ENCODE results near the gene DAB2IP.

Gene DAB2IP

DNA sequence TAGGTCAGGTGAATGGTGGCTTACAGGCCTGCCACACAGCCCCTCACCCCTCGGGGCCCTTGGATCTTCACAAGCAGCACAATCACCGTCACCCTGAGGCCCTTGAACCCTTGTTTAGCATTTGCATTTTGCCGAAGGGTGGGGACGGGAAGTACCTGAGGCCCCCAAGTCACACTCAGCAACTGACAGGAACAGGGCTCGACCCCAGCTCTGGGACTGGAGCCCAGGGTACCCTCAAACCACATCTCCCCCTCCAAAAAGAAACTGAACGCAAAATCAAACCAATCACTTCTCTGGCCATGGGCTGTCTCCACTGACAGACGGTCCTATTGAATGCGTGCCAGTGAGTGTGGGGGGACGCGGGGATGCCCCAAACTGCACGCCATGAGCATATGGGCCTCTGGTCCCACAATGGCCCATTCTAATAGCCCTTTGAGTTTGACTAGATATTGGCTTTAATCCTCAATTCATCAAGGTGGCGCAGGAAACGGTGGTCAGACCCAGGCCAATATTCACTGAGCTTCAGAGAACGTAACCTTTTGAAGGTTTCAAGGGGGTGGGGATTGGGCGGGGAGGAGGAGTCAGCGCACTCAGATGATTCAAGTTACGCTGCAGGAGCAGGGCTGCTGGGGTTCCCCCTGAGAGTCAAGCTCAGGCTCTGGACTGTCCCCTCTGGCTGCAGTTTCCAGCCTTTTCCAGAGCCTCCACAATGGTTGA lies 176.0 kb downstream of the DAB2IP start:
- in situ Hi-C loops (cut with MboI; ENCODE audit: low pct_unique_long_range_greater_than_20kb, low sequenced_read_pairs) = no loop called here
- DNase-seq = no peak

DNA sequence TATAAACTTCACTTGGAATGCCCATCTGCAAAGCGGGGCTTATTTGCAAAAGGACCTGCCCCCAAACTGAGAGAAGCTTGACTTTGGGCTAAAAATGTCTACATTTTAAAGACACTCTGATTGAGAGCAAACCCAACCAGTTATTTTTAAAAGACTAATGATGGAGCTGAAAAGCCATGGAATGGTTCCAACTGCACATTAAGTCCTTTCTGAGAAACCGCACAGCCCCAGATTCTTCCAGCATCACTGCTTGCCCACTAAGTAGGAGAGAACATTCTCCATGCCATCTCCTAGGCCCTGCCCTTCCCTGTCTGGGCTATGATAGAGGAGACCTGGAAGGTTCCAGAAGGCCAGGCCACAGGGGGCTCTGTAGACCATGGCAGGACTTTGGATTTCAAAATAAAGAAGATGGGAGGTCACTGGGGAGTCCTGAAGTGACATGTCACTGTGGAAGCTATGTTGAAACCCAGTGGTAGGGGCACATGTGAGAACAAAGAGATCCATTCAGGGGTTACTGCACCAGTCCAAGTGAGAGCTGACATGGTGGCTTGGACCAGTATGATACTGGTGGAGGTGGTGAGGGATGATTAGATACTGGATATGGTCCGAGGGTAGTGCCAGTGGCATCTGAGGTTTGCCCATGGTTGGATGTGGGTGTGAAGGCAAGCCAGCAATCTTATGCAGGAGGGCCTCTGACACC lies 179.2 kb downstream of the DAB2IP start:
- DNase-seq = no peak
- in situ Hi-C loops (cut with MboI; ENCODE audit: low pct_unique_long_range_greater_than_20kb, low sequenced_read_pairs) = no loop called here

GRCh38 chr9:121831869-121832268 lies 180.4 kb downstream of the DAB2IP start:
- DNase-seq = no peak
- in situ Hi-C loops (cut with MboI; ENCODE audit: low pct_unique_long_range_greater_than_20kb, low sequenced_read_pairs) = no loop called here

- DNase-seq = no peak
- in situ Hi-C loops (cut with MboI; ENCODE audit: low pct_unique_long_range_greater_than_20kb, low sequenced_read_pairs) = no loop called here
Measured at GRCh38 chr9:121833061-121833460, 181.6 kb downstream of the DAB2IP start.

Data from KBM-7 (cell line).